ENCODE data around the gene TAB2. TPM values are rescaled to one million over a fixed set of nuclear protein-coding genes. Genes with fewer than 3 reads are reported as not detected.

TAB2 gene
- total RNA-seq, 2 experiments from 2014 or later = 121 to 123 TPM

DNA sequence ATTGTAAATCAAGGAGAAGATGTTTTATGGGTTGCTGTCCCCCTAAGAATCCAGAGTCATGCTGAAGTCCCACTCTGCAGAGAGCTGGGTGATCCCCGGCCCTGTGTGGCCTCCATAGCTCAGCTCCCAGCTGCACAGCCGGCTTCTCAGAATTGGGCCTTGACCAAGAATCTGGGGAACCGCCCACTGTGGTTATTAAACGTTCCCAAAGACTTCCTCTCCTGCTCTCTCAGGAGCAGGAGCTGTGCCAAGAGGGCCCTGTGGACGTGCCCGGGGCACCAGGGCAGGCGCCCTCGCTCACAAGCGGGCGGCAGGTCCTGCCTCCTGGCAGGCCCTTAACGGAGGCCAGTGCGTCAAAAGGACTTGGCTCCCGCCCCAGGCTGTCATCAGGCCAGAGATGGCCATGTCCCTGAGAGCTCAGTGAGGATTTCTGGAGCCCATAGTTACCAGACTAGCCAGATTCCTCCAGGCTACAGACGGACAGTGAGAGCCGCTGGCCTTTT is 136.9 kb downstream of the TAB2 start:
- TF ChIP-seq, protein P1, sequence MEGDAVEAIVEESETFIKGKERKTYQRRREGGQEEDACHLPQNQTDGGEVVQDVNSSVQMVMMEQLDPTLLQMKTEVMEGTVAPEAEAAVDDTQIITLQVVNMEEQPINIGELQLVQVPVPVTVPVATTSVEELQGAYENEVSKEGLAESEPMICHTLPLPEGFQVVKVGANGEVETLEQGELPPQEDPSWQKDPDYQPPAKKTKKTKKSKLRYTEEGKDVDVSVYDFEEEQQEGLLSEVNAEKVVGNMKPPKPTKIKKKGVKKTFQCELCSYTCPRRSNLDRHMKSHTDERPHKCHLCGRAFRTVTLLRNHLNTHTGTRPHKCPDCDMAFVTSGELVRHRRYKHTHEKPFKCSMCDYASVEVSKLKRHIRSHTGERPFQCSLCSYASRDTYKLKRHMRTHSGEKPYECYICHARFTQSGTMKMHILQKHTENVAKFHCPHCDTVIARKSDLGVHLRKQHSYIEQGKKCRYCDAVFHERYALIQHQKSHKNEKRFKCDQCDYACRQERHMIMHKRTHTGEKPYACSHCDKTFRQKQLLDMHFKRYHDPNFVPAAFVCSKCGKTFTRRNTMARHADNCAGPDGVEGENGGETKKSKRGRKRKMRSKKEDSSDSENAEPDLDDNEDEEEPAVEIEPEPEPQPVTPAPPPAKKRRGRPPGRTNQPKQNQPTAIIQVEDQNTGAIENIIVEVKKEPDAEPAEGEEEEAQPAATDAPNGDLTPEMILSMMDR (IDR thresholded peaks at IDR 0.05) = no peak
- ChIA-PET POLR2A (interaction anchor here (1.3 kb wide), 1 partner anchor 54 kb away, joined by 3 read pairs; no protein-coding TSS in a partner anchor), CTCF (no interaction called here)
- H3K9me3 ChIP-seq (ENCODE audit: control insufficient read depth in 1 of 2, insufficient read depth in 1 of 2, low read length in 2 of 2) = no peaks in the 10 kb centered on the region
- Mint-ChIP-seq H3K4me3 (no peak overlapping the region), H3K9me3 (no peaks in the 10 kb centered on the region), H3K4me1 (ENCODE audit: low read depth) (peaks cover 6% of the 10 kb centered on the region), H3K36me3 (ENCODE audit: low read depth) (peaks cover 57% of the 10 kb centered on the region), H3K27ac (no peak overlapping the region), H3K27me3 (no peaks in the 10 kb centered on the region)
- DNase-seq (no peak), ATAC-seq (ENCODE audit: poor library complexity) (no peak)
- H3K4me1 ChIP-seq (ENCODE audit: insufficient read depth, low read length) = peaks cover 12% of the 10 kb centered on the region
- H3K27me3 ChIP-seq (ENCODE audit: control insufficient read depth in 1 of 2, insufficient read depth in 2 of 2, low read length in 2 of 2) = no peaks in the 10 kb centered on the region
- H3K4me3 ChIP-seq (ENCODE audit: low read length) = no peak overlapping the region
- H3K27ac ChIP-seq (ENCODE audit: low read depth in 1 of 2, low read length in 2 of 2) = no peak overlapping the region
- intact Hi-C loops (cut with DNase I, micrococcal nuclease) = no loop called here
- H3K36me3 ChIP-seq (ENCODE audit: insufficient read depth, low read length) = peaks cover 82% of the 10 kb centered on the region

DNA sequence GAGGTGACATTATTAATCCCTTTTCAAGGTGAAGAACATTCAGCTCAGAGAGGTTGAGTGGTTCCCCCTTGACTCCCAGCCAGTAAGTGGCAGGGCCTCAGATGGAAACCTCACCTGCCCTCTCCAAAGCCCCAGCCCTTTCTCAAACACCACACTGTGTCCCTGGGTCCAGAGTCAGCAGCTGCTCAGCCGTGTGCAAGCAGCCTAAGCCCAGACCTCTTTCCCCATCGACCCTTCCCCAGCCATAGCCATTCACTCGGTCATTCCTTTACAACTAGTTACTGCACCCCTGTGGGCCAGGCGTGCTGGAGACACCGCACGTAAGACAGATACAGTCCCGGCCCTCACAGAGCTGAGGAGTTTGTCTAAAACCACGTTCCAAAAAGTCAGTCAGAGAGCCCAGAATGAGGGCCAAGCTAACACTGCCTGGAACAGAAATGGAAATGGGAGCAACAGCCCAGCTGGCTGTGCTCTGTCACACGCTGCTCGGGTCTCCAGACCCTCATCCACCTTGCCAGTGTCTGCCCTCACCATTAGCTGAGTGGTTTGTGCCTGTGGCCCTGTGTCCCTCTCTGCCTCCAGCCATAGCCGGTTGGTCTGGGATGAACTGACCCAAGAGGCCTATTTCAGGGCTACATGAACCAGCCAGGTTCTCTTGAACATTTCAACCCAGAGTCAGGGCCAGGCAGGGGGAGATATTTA is 137.7 kb downstream of the TAB2 start:
- ATAC-seq (ENCODE audit: poor library complexity) (no peak), DNase-seq (no peak)
- Histone ChIP-seq H3K27ac (ENCODE audit: low read depth in 1 of 2, low read length in 2 of 2) (no peak overlapping the region), H3K27me3 (ENCODE audit: control insufficient read depth in 1 of 2, insufficient read depth in 2 of 2, low read length in 2 of 2) (no peaks in the 10 kb centered on the region), H3K4me1 (ENCODE audit: insufficient read depth, low read length) (peaks cover 12% of the 10 kb centered on the region), H3K9me3 (ENCODE audit: control insufficient read depth in 1 of 2, insufficient read depth in 1 of 2, low read length in 2 of 2) (no peaks in the 10 kb centered on the region), H3K4me3 (ENCODE audit: low read length) (no peak overlapping the region), H3K36me3 (ENCODE audit: insufficient read depth, low read length) (peaks cover 84% of the 10 kb centered on the region)
- POLR2A ChIA-PET = interaction anchor here (1.3 kb wide), 1 partner anchor 53 kb away, joined by 3 read pairs; no protein-coding TSS in a partner anchor
- intact Hi-C loops (cut with DNase I, micrococcal nuclease) = no loop called here
- H3K4me1 Mint-ChIP-seq (ENCODE audit: low read depth) = peaks cover 6% of the 10 kb centered on the region
- TF ChIP-seq, protein P1 (IDR thresholded peaks at IDR 0.05) = no peak
- H3K27ac Mint-ChIP-seq = peak overlapping the region; percentile 58
- no peak overlapping the region for H3K4me3 Mint-ChIP-seq
- no peaks in the 10 kb centered on the region for H3K9me3 Mint-ChIP-seq
- peaks cover 57% of the 10 kb centered on the region for H3K36me3 Mint-ChIP-seq (ENCODE audit: low read depth)
- no peaks in the 10 kb centered on the region for H3K27me3 Mint-ChIP-seq
- CTCF ChIA-PET = interaction anchor here (0.9 kb wide), 1 partner anchor 61 kb away, joined by 3 read pairs; no protein-coding TSS in a partner anchor

DNA sequence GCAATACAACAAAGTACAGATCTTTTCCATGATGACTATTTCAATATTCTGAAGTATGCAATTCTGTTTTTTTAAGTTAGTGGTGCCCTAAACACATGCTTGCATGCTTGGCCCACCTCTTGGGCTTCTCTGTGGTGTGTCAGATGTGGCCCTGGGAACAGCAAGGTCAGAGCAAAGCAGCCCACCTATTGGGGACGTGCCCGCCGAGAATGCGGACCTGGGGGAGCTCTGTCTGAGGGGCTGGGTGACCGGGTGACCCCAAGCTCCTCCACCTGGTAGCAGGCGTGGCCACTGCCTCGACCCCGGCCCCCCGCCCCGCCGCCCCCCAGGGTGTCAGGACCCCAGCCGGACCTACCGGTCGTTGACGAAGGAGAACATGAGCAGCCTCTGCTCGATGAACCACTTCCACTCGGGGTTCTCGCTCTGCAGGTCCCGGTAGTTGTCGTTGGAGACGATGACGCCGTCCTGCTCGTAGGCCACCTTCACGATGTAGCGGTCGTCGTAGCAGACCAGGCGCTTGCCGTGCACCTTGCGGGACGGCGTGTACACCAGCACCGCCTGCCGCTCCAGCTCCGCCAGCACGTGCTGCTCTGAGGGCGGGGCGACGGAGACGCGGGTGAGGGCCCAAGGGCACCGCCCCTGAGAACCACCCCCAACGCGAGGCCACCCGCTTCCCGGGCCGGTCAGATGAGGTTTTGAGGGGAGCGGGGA is 139.0 kb downstream of the TAB2 start:
- POLR2A ChIA-PET = no interaction called here
- H3K27me3 ChIP-seq (ENCODE audit: control insufficient read depth in 1 of 2, insufficient read depth in 2 of 2, low read length in 2 of 2) = no peaks in the 10 kb centered on the region
- Mint-ChIP-seq H3K9me3 (no peaks in the 10 kb centered on the region), H3K4me1 (ENCODE audit: low read depth) (peaks cover 6% of the 10 kb centered on the region), H3K36me3 (ENCODE audit: low read depth) (peaks cover 69% of the 10 kb centered on the region), H3K4me3 (no peak overlapping the region), H3K27me3 (no peaks in the 10 kb centered on the region), H3K27ac (no peak overlapping the region)
- ATAC-seq (ENCODE audit: poor library complexity) = no peak
- intact Hi-C loops (cut with DNase I, micrococcal nuclease) = no loop called here
- H3K36me3 ChIP-seq (ENCODE audit: insufficient read depth, low read length) = peaks cover 89% of the 10 kb centered on the region
- TF ChIP-seq, protein P1 (IDR thresholded peaks at IDR 0.05) = no peak
- CTCF ChIA-PET = no interaction called here
- peaks cover 10% of the 10 kb centered on the region for H3K4me1 ChIP-seq (ENCODE audit: insufficient read depth, low read length)
- no peak overlapping the region for H3K27ac ChIP-seq (ENCODE audit: low read depth in 1 of 2, low read length in 2 of 2)
- DNase-seq = no peak
- H3K4me3 ChIP-seq (ENCODE audit: low read length) = no peak overlapping the region
- H3K9me3 ChIP-seq (ENCODE audit: control insufficient read depth in 1 of 2, insufficient read depth in 1 of 2, low read length in 2 of 2) = no peaks in the 10 kb centered on the region

All from CD4-positive, alpha-beta T cell (primary cell).